Lung (tissue), 12 donors: Measurements from ENCODE around the gene ATP2B2. TPM values are rescaled to one million over a fixed set of nuclear protein-coding genes. Genes with fewer than 3 reads are reported as not detected.

Experiments used
- ATAC-seq: fragments of 200-7000 bp; cut with Tn5 transposase; one replicate; pipeline ENCODE4 v1.9.1; 2020; ENCODE audit warnings: moderate number of reproducible peaks; ENCODE audit not compliant: insufficient read depth, low FRiP score
- DNase-seq, 3 donors: peaks; one replicate each; pipeline ENCODE4 v3.0.0-alpha.2; 2013 to 2017
- H3K27ac ChIP-seq, 2 donors: one replicate each; pipeline ENCODE4 v1.5.1; 2013; ENCODE audit warnings: mild to moderate bottlenecking in 2 of 2, moderate library complexity in 2 of 2, control low read depth in 1 of 2, inconsistent platforms in 1 of 2, low read depth in 1 of 2, low read length in 1 of 2
- H3K27me3 ChIP-seq, 3 donors: one replicate each; pipeline ENCODE4 v1.5.1; 2013; ENCODE audit warnings: low read length in 2 of 3; ENCODE audit not compliant: control insufficient read depth in 3 of 3, insufficient read depth in 3 of 3
- H3K36me3 ChIP-seq, 4 donors: one replicate each; pipeline ENCODE4 v1.5.1; 2013; ENCODE audit warnings: low read length in 4 of 4, mild to moderate bottlenecking in 1 of 4, moderate library complexity in 1 of 4; ENCODE audit not compliant: control insufficient read depth in 4 of 4, insufficient read depth in 4 of 4
- H3K4me1 ChIP-seq, 5 donors: one replicate each; pipeline ENCODE4 v1.5.1; 2013; ENCODE audit warnings: low read length in 5 of 5, mild to moderate bottlenecking in 2 of 5, moderate library complexity in 1 of 5; ENCODE audit not compliant: control insufficient read depth in 5 of 5, insufficient read depth in 5 of 5
- H3K4me3 ChIP-seq: one replicate; pipeline ENCODE4 v1.5.1; 2013; ENCODE audit warnings: mild to moderate bottlenecking, control low read depth, moderate library complexity
- H3K9ac ChIP-seq, 2 donors: one replicate each; pipeline ENCODE4 v1.5.1; 2013; ENCODE audit warnings: low read length in 2 of 2, control low read depth in 1 of 2; ENCODE audit not compliant: insufficient read depth in 1 of 2
- H3K9me3 ChIP-seq, 4 donors: one replicate each; pipeline ENCODE4 v1.5.1; 2013; ENCODE audit warnings: low read length in 3 of 4, mild to moderate bottlenecking in 1 of 4, moderate library complexity in 1 of 4; ENCODE audit not compliant: control insufficient read depth in 4 of 4, insufficient read depth in 3 of 4
- WGBS, 2 donors: extraction: QIAGEN DNeasy Blood & Tissue Kit; methylation state at CpG; one replicate each; pipeline ENCODE4 v1.1.7; 2013; 5-methylcytosine and 5-hydroxymethylcytosine counted together
- polyA plus RNA-seq, 2 donors: library from polyadenylated mRNA; stranded (reverse); fragments of 200-250 nt; gene quantifications; one replicate each; pipeline ENCODE4 v1.2.1, GENCODE V29; 2013
- total RNA-seq, 2 donors: library from RNA; depleted of rRNA in 1 of 2; stranded (reverse); fragments of >200 nt in 1 of 2; gene quantifications; one replicate each; pipeline ENCODE4 v1.2.1, GENCODE V29; 2014 to 2021
- TF ChIP-seq, protein P1 (sequence below): IDR thresholded peaks from 2 replicates; pipeline ENCODE4 v1.5.1; 2012; ENCODE audit warnings: mild to moderate bottlenecking; ENCODE audit errors: control extremely low read depth, extremely low read depth
- donor health status: control.
- donor health status: control.
- donor health status: Bipolar disorder and iron deficiency.
- donor health status: healthy.
- donor health status: DM: yes; HTN: yes; CAD: no.

The ATP2B2 gene
- total and polyA plus RNA-seq, 4 donors = 0.06 TPM; not detected in 3

DNA sequence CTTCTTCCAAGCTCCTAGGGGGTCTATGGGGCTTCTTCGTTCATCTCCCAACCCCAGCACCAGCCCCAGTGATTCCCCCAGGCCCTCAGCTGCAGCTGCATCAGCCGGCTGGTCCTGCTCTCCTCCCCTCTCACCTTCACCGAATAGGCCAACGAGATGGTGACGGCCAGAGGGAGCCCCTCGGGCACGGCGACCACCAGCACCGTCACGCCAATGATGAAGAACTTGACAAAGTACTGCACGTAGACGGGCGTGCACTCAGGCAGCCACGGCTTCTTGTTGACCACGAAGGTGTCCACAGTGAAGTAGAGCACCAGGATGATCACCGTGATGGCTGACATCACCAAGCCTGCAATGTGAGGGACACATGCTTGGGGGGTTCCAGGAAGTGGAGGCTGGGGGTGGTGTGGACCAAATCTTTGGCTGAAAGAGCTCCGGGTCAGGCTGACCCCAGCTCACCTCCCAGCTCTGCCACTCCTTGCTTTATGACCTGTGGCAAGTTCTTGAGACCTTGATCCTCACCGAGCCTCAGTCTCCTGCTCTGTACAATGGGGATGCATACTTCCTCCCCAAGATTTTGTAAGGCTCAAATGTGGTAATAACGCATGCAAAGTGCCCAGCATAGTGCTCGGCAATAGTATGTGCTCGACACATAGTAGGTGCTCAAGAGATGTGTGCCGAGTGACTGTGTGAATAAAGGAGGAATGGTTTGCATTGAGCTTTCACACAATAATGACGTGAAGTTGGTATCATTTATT is 129.9 kb downstream of the ATP2B2 start:
- no peaks in the 10 kb centered on the region for H3K27me3 ChIP-seq
- ATAC-seq (no peak), DNase-seq (no peak)
- no peak overlapping the region for H3K27ac ChIP-seq
- TF ChIP-seq, protein P1, sequence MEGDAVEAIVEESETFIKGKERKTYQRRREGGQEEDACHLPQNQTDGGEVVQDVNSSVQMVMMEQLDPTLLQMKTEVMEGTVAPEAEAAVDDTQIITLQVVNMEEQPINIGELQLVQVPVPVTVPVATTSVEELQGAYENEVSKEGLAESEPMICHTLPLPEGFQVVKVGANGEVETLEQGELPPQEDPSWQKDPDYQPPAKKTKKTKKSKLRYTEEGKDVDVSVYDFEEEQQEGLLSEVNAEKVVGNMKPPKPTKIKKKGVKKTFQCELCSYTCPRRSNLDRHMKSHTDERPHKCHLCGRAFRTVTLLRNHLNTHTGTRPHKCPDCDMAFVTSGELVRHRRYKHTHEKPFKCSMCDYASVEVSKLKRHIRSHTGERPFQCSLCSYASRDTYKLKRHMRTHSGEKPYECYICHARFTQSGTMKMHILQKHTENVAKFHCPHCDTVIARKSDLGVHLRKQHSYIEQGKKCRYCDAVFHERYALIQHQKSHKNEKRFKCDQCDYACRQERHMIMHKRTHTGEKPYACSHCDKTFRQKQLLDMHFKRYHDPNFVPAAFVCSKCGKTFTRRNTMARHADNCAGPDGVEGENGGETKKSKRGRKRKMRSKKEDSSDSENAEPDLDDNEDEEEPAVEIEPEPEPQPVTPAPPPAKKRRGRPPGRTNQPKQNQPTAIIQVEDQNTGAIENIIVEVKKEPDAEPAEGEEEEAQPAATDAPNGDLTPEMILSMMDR = no peak
- H3K9me3 ChIP-seq = peaks cover 0 to 8% (median 0%) of the 10 kb centered on the region in 4 donors
- no peak overlapping the region for H3K9ac ChIP-seq
- peaks cover 0 to 9% (median 0%) of the 10 kb centered on the region in 5 donors for H3K4me1 ChIP-seq
- 91 to 96% methylated on average over 23 of the region's 23 CpGs for WGBS, 2 donors
- H3K4me3 ChIP-seq = no peak overlapping the region
- no peaks in the 10 kb centered on the region for H3K36me3 ChIP-seq

DNA sequence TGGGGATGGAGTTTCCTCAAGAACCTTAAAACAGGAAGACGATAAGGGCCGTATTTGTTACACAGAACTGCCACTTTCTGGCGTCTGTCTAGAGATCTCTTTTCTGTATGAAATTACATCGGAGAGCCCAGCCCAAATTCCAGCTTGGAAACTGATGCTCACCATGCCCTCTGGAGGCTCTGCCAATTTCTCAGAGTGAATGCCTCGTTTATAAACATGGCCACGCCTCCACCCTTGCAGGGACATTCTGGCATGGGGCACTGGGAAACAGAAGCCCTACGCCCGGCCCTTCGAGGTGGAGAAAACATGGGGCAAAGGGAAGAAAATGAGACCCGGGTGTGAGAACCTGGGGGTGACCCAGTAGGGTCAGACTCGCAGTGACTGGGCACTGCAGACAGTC is 131.1 kb downstream of the ATP2B2 start:
- H3K9me3 ChIP-seq = peaks cover 0 to 10% (median 0%) of the 10 kb centered on the region in 4 donors
- ATAC-seq = no peak
- TF ChIP-seq, protein P1 = no peak
- 72 to 80% methylated on average over 11 of the region's 11 CpGs for WGBS, 2 donors
- no peak overlapping the region for H3K4me3 ChIP-seq
- H3K27me3 ChIP-seq = no peaks in the 10 kb centered on the region
- H3K9ac ChIP-seq = no peak overlapping the region
- DNase-seq = no peak
- H3K4me1 ChIP-seq = peaks cover 0 to 21% (median 0%) of the 10 kb centered on the region in 5 donors
- H3K36me3 ChIP-seq = no peaks in the 10 kb centered on the region
- no peak overlapping the region for H3K27ac ChIP-seq

DNA sequence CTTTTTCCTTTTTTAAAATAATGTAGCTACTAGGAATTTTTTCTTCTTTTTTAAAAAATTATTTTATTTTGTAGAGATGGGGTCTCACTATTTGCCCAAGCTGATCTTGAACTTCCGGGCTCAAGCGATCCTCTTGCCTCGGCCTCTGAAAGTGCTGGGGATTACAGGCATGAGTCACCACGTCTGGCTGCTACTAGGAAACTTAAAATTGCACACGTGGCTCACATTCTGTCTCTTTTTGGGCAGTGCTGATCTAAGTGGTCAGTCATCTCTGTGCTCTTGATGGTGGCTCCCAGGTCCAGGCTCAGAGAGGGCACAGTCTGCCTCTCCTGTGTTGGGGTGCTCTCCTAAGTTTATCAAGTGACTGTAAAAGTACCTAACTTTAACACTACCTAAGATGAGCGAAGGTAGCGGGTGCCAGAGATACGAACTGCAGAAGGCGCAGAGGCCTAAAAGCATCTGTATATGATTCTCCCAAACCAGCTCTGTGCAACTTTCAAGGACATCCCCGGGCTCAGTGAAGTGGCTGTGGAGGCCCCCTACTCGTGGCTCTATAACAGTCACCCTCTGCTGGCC is 131.6 kb downstream of the ATP2B2 start:
- no peaks in the 10 kb centered on the region for H3K36me3 ChIP-seq
- no peak overlapping the region for H3K9ac ChIP-seq
- H3K27me3 ChIP-seq = no peaks in the 10 kb centered on the region
- DNase-seq = no peak
- no peak overlapping the region for H3K27ac ChIP-seq
- ATAC-seq = no peak
- 81 to 87% methylated on average over 11 of the region's 11 CpGs for WGBS, 2 donors
- TF ChIP-seq, protein P1 = no peak
- H3K4me1 ChIP-seq = peaks cover 0 to 24% (median 0%) of the 10 kb centered on the region in 5 donors
- peaks cover 0 to 10% (median 0%) of the 10 kb centered on the region in 4 donors for H3K9me3 ChIP-seq
- no peak overlapping the region for H3K4me3 ChIP-seq
